Naive B cell (primary cell): ENCODE data around the gene JAZF1. TPM values are rescaled to one million over a fixed set of nuclear protein-coding genes. Genes with fewer than 3 reads are reported as not detected.

Experiments
- ATAC-seq, 2 donors: fragments of 150-1000 bp; cut with Tn5 transposase; 2 replicates each; pipeline ENCODE4 v1.10.0; 2021; ENCODE audit warnings: low read depth in 2 of 2, mild to moderate bottlenecking in 2 of 2, moderate library complexity in 2 of 2
- DNase-seq: peaks from one replicate; pipeline ENCODE4 v3.0.0; 2022
- H3K27ac Mint-ChIP-seq, 6 donors: one replicate each; pipeline ENCODE4 v1.8.0; 2020 to 2022; ENCODE audit warnings: mild to moderate bottlenecking in 6 of 6, mixed read lengths in 6 of 6, moderate library complexity in 5 of 6, inconsistent platforms in 2 of 6
- H3K27me3 Mint-ChIP-seq, 3 donors: one replicate each; pipeline ENCODE4 v1.8.0; 2021 to 2022; ENCODE audit warnings: mixed read lengths in 3 of 3, mild to moderate bottlenecking in 1 of 3
- H3K36me3 Mint-ChIP-seq, 2 donors: one replicate each; pipeline ENCODE4 v1.8.0; 2020 to 2022; ENCODE audit warnings: mixed read lengths in 2 of 2, inconsistent platforms in 1 of 2, mild to moderate bottlenecking in 1 of 2
- H3K4me1 Mint-ChIP-seq, 3 donors: one replicate each; pipeline ENCODE4 v1.8.0; 2020 to 2022; ENCODE audit warnings: mixed read lengths in 3 of 3, inconsistent platforms in 1 of 3, mild to moderate bottlenecking in 1 of 3, moderate library complexity in 1 of 3
- H3K4me3 Mint-ChIP-seq, 8 donors: one replicate each; pipeline ENCODE4 v1.8.0; 2020 to 2022; ENCODE audit warnings: mild to moderate bottlenecking in 8 of 8, mixed read lengths in 8 of 8, moderate library complexity in 8 of 8, inconsistent platforms in 2 of 8
- H3K9me3 Mint-ChIP-seq, 7 donors: one replicate each; pipeline ENCODE4 v1.8.0; 2020 to 2022; ENCODE audit warnings: mixed read lengths in 7 of 7, mild to moderate bottlenecking in 5 of 7, inconsistent platforms in 2 of 7, moderate library complexity in 1 of 7
- polyA plus RNA-seq, 6 donors: library from polyadenylated mRNA; unstranded; fragments of 300-500 nt; fragmentation: Illumina TruSeq; gene quantifications; one replicate each; pipeline ENCODE4 v1.2.3, GENCODE V29; 2021; ENCODE audit warnings: low read depth in 6 of 6

Gene JAZF1
- polyA plus RNA-seq, 6 donors from 2014 or later: 25.4 to 37.7 (median 28.3) TPM

DNA sequence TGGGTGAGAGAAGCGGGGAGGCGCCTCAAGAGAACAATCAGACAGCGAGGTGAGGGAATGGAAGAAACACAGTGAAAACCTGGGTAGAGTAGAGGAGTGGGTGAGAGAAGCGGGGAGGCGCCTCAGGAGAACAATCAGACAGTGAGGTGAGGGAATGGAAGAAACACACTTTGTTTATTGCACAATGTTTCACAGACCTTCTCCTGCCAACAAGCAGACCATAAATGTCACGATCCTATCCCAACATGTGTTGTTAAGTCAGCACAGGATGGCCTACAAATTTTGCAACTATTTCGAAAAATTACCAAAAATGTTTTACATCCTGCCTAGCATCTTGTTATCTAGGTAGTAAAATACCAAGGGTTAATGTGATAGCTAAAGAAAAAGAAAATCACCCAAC, 115.3 kb downstream of the JAZF1 start:
- no peak for ATAC-seq

GRCh38 chr7:28064437-28064836, 116.2 kb downstream of the JAZF1 start:
- ATAC-seq (no peak), DNase-seq (no peak)
- H3K9me3 Mint-ChIP-seq: peaks cover 0 to 2% (median 0%) of the 10 kb centered on the region in 7 donors
- H3K27ac Mint-ChIP-seq: peak overlapping the region in 1 of 6 donors; percentile 61
- peaks cover 0 to 6% of the 10 kb centered on the region in 2 donors for H3K36me3 Mint-ChIP-seq
- H3K27me3 Mint-ChIP-seq: no peaks in the 10 kb centered on the region
- H3K4me1 Mint-ChIP-seq: peaks cover 25 to 68% (median 49%) of the 10 kb centered on the region in 3 donors
- H3K4me3 Mint-ChIP-seq: no peak overlapping the region

More for the DNA sequence above, 115.3 kb downstream of the JAZF1 start:
- Mint-ChIP-seq H3K4me3 (no peak overlapping the region), H3K36me3 (peaks cover 0 to 6% of the 10 kb centered on the region in 2 donors), H3K27ac (peak overlapping the region in 3 of 6 donors; percentile 41 to 67 (median 53)), H3K9me3 (no peaks in the 10 kb centered on the region), H3K27me3 (no peaks in the 10 kb centered on the region), H3K4me1 (peaks cover 30 to 77% (median 55%) of the 10 kb centered on the region in 3 donors)
- DNase-seq: no peak

DNA sequence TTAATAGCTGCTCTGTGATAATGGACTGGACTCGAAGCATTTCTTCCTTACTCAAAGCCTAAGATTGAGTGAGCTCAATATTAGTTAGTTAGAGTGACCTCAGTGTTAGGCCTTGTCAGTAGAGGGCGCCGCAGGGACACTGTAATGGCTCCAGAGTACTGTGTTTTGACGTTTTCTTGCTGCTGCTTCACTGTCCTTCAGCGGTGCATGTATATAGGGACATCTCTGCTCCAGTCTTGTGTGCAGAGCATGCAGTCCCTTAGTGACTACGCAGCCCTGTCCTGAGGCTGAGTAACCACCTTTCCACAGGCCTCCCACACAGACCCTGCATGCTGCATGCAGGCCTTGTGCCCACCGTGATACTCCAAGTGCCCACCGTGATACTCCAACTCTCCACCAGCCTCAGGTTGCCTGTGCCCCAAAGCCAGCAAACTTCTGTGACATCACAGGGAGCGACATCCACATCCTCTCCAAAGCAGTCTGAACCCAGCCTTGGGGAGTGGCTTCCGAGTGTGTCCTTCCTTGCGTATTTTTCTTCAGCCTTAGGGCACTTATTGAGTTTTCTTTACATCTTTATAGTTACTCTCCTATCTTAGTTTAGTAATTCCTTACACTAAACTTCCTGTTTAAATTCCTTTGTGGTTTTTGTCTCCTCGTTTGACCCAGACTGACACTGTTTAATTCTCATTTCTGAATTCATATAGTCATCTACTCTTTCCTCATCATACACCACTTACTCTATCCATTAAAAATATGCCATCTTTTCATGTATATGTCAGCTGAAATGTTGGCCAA, 118.2 kb downstream of the JAZF1 start:
- Mint-ChIP-seq H3K4me1 (peaks cover 22 to 55% (median 43%) of the 10 kb centered on the region in 3 donors), H3K27ac (peak overlapping the region in 2 of 6 donors; percentile 4 to 57), H3K4me3 (no peak overlapping the region), H3K36me3 (peaks cover 0 to 4% of the 10 kb centered on the region in 2 donors), H3K9me3 (peaks cover 0 to 3% (median 0%) of the 10 kb centered on the region in 7 donors), H3K27me3 (no peaks in the 10 kb centered on the region)
- DNase-seq (peak; percentile 18), ATAC-seq (peak; percentile 47 to 52)

GRCh38 chr7:28061824-28062196, 118.8 kb downstream of the JAZF1 start:
- peaks cover 0 to 3% (median 0%) of the 10 kb centered on the region in 7 donors for H3K9me3 Mint-ChIP-seq
- no peak overlapping the region for H3K4me3 Mint-ChIP-seq
- peak overlapping the region in 1 of 6 donors; percentile 57 for H3K27ac Mint-ChIP-seq
- H3K27me3 Mint-ChIP-seq: no peaks in the 10 kb centered on the region
- H3K36me3 Mint-ChIP-seq: peaks cover 0 to 4% of the 10 kb centered on the region in 2 donors
- ATAC-seq (no peak), DNase-seq (no peak)
- peaks cover 19 to 52% (median 41%) of the 10 kb centered on the region in 3 donors for H3K4me1 Mint-ChIP-seq

DNA sequence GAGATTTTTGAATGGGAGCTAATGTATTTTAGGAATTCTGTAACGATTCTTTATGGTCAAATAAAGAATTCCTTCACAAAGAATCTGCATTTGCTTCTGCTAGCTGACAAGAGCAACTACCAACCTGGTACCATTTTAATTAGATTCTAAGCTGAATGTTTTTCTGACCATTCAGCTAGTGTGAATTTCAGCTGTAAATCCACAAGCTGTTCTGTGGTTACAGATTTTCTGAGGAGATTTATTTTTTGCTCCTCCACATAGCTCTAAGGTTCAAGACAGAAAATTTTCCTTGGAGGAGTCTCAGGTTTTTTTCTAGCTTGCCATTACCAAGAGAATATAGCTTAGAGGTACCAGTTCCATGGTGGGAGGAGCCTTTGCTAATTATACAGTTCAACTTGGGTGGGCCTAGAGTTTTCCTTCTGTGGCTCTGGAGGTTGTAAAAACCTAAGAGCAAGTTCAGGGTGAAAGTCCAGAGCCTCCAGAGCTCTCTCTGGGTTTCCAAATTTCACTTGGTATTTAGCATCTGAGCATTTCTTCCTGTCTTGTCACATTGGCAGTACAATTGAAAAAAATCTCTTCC, 120.1 kb downstream of the JAZF1 start:
- Mint-ChIP-seq H3K4me3 (no peak overlapping the region), H3K27me3 (no peaks in the 10 kb centered on the region), H3K27ac (no peak overlapping the region), H3K4me1 (peaks cover 28 to 55% (median 48%) of the 10 kb centered on the region in 3 donors), H3K9me3 (peaks cover 0 to 3% (median 0%) of the 10 kb centered on the region in 7 donors), H3K36me3 (peaks cover 2 to 6% of the 10 kb centered on the region in 2 donors)
- DNase-seq: no peak
- ATAC-seq: no peak

GRCh38 chr7:28055161-28055544, 125.4 kb downstream of the JAZF1 start:
- Mint-ChIP-seq H3K36me3 (peaks cover 14 to 21% of the 10 kb centered on the region in 2 donors), H3K4me1 (peaks cover 44 to 60% (median 58%) of the 10 kb centered on the region in 3 donors), H3K4me3 (peak overlapping the region in 5 of 8 donors; percentile 15 to 77 (median 42)), H3K27ac (peak overlapping the region in 4 of 6 donors; percentile 75 to 89 (median 81)), H3K27me3 (no peaks in the 10 kb centered on the region), H3K9me3 (peaks cover 0 to 5% (median 3%) of the 10 kb centered on the region in 7 donors)
- DNase-seq (no peak), ATAC-seq (no peak)

DNA sequence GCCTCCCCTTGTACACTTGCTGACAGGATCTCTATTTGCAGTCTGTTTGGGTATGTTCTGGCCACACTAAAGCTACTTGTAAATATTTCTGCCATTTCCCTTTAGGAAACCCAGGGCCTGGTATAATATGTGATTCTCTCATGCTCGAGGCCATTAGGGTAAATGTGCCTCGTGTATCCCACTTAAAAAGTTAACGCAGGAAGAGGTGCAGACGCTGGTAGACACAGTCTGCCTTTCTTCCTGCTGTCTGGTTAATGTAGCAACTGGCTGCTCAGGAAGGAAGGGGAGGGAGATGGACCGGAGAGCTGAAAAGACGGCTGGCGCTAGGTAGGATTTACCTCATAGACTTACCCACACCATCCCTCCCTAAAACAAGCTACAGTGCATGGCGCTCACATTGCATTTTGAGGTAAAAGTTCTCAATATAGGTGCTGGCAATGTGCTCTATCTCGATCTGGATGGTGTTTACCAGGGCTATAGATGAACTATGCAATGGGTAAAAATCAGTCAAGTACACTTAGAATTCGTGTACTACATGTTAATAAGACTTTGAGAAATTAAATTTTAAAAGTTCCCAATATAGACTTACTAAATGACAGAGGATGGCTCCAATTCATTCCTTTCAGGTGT, 125.9 kb downstream of the JAZF1 start:
- Mint-ChIP-seq H3K27ac (peak overlapping the region; percentile 2 to 72 (median 44)), H3K9me3 (peaks cover 0 to 5% (median 3%) of the 10 kb centered on the region in 7 donors), H3K36me3 (peaks cover 14 to 21% of the 10 kb centered on the region in 2 donors), H3K27me3 (no peaks in the 10 kb centered on the region), H3K4me1 (peaks cover 44 to 60% (median 58%) of the 10 kb centered on the region in 3 donors), H3K4me3 (peak overlapping the region in 4 of 8 donors; percentile 20 to 77 (median 31))
- no peak for DNase-seq
- peak in 1 of 2 donors; percentile 16 for ATAC-seq

DNA sequence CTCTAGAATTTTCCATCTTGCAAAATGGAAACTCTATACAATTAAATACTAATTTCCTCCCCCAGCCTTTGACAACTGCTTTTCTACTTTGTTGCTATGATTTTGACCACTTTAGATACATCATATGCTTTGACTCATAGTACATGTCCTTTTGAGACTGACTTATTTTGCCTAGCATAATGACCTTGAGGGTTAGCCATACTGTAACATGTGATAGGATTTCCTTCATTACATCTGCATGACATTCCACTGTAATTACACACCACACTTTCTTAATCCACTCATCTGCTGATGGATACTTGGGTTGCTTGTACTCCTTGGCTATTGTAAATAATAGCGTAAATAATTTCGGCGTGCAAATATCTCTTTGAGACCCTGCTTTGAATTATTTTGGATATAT, 127.7 kb downstream of the JAZF1 start:
- Mint-ChIP-seq H3K9me3 (peaks cover 0 to 6% (median 3%) of the 10 kb centered on the region in 7 donors), H3K4me1 (peaks cover 42 to 57% (median 55%) of the 10 kb centered on the region in 3 donors), H3K4me3 (no peak overlapping the region), H3K36me3 (peaks cover 19 to 22% of the 10 kb centered on the region in 2 donors), H3K27me3 (no peaks in the 10 kb centered on the region), H3K27ac (no peak overlapping the region)
- DNase-seq: no peak
- no peak for ATAC-seq

GRCh38 chr7:28048694-28049093, 131.9 kb downstream of the JAZF1 start:
- H3K27ac Mint-ChIP-seq: no peak overlapping the region
- H3K4me1 Mint-ChIP-seq: peaks cover 24 to 42% (median 40%) of the 10 kb centered on the region in 3 donors
- H3K9me3 Mint-ChIP-seq: peaks cover 0 to 6% (median 3%) of the 10 kb centered on the region in 7 donors
- no peaks in the 10 kb centered on the region for H3K27me3 Mint-ChIP-seq
- no peak for DNase-seq
- H3K4me3 Mint-ChIP-seq: no peak overlapping the region
- no peak for ATAC-seq
- H3K36me3 Mint-ChIP-seq: peaks cover 12 to 15% of the 10 kb centered on the region in 2 donors

GRCh38 chr7:28046035-28046434, 134.6 kb downstream of the JAZF1 start:
- Mint-ChIP-seq H3K4me1 (peaks cover 18 to 35% (median 34%) of the 10 kb centered on the region in 3 donors), H3K27me3 (no peaks in the 10 kb centered on the region), H3K4me3 (no peak overlapping the region), H3K36me3 (peaks cover 8 to 17% of the 10 kb centered on the region in 2 donors), H3K27ac (peak overlapping the region in 1 of 6 donors; percentile 41), H3K9me3 (peaks cover 0 to 5% (median 0%) of the 10 kb centered on the region in 7 donors)
- ATAC-seq (no peak), DNase-seq (no peak)

GRCh38 chr7:28045592-28045991, 135.0 kb downstream of the JAZF1 start:
- peak overlapping the region in 3 of 6 donors; percentile 15 to 76 (median 41) for H3K27ac Mint-ChIP-seq
- H3K36me3 Mint-ChIP-seq: peaks cover 8 to 17% of the 10 kb centered on the region in 2 donors
- no peak for ATAC-seq
- H3K27me3 Mint-ChIP-seq: no peaks in the 10 kb centered on the region
- H3K4me3 Mint-ChIP-seq: no peak overlapping the region
- H3K9me3 Mint-ChIP-seq: peaks cover 0 to 5% (median 0%) of the 10 kb centered on the region in 7 donors
- H3K4me1 Mint-ChIP-seq: peaks cover 18 to 37% (median 34%) of the 10 kb centered on the region in 3 donors
- DNase-seq: no peak

GRCh38 chr7:28044825-28045224, 135.8 kb downstream of the JAZF1 start:
- no peak overlapping the region for H3K4me3 Mint-ChIP-seq
- peak overlapping the region in 2 of 6 donors; percentile 6 to 32 for H3K27ac Mint-ChIP-seq
- H3K36me3 Mint-ChIP-seq: peaks cover 8 to 17% of the 10 kb centered on the region in 2 donors
- peaks cover 0 to 5% (median 0%) of the 10 kb centered on the region in 7 donors for H3K9me3 Mint-ChIP-seq
- ATAC-seq (no peak), DNase-seq (no peak)
- H3K27me3 Mint-ChIP-seq: no peaks in the 10 kb centered on the region
- H3K4me1 Mint-ChIP-seq: peaks cover 24 to 44% (median 41%) of the 10 kb centered on the region in 3 donors

DNA sequence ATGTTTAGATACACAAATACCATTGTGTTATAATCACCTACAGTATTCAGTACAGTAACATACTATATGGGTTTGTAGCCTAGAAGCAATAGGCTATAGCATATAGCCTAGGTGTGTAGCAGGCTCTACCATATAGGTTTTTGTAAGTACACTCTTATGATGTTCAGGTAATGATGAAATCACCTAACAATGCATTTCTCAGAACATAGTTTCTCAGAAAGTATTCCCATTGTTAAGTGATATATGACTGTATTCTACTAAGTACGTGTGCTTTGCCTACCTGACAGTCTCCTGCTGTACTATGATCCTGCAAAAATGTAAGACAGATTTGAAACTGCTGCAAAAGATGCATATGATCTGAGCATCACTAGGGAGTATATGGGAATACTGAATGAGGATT, 137.9 kb downstream of the JAZF1 start:
- Mint-ChIP-seq H3K36me3 (peaks cover 0 to 17% of the 10 kb centered on the region in 2 donors), H3K9me3 (peaks cover 0 to 5% (median 0%) of the 10 kb centered on the region in 7 donors), H3K4me3 (no peak overlapping the region), H3K4me1 (peaks cover 31 to 58% (median 49%) of the 10 kb centered on the region in 3 donors), H3K27ac (no peak overlapping the region), H3K27me3 (no peaks in the 10 kb centered on the region)
- ATAC-seq (no peak), DNase-seq (no peak)
